ENCODE data around the gene SLC24A3. TPM values are rescaled to one million over a fixed set of nuclear protein-coding genes. Genes with fewer than 3 reads are reported as not detected.

SLC24A3 gene
- total RNA-seq, 1 donor from 2014 or later = 17.8 TPM

DNA sequence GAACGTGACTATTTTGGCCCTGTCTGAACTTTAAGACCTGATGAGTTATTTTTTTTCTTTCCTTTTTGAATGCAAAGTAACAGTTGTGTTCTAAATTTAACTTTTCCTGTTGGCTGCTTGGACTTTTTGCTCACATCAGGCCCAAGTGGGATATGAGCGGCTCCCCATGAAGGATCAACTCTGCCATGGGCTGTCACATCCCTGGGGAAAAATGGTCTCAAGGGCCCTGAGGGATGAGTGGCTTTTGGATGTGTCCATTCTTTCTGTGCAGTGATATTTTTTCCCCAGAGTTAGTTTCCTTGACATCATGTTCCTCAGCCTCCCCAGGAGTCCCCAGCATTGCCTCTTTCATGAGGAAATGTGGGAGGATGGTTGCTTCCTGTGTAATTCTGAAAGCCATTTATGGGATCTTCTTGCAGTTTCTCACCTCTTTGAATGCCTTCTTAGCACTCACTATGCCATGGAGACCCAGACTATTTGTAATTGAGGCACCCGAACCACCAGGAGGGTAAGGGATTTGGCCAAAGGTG lies 92.5 kb downstream of the SLC24A3 start:
- no peak for DNase-seq

DNA sequence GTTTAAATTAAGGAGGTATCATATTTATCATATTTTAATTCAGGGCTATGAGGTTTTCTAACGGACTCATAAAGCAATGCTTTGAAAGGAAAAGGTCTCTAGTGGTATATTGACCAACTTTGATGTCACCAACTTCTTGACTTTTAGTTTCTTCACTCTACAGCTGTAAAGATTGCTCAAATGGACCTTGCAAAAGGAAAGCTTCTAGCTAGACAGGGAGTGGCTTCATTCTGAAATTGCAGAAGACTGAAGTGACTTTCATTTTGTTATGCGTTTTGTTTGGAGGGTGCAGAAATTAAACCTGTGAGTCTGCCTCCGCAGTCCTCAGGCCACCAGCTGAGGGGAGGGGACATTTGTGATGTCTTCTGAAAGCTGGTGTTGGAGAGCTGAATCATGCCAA lies 95.7 kb downstream of the SLC24A3 start:
- DNase-seq = no peak

DNA sequence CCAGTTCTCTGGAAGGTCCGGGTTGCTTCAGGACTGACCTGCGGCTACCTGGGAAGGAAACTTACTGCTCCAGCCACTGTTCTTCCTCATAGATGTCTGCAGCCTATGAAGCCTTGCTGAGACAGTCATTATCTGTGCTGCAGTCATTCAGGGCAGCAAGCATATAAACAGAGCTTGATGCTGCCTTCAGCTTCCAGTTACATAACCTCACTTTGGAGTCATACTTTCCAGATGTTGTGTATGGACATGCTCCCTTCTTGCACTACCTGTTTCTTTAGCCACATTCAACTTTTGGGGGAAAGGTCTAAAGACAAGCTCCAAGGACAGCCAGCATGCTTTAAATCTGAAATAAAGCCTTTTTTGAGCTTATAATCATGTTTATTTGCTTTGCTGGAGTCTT lies 98.1 kb downstream of the SLC24A3 start:
- no peak for DNase-seq

DNA sequence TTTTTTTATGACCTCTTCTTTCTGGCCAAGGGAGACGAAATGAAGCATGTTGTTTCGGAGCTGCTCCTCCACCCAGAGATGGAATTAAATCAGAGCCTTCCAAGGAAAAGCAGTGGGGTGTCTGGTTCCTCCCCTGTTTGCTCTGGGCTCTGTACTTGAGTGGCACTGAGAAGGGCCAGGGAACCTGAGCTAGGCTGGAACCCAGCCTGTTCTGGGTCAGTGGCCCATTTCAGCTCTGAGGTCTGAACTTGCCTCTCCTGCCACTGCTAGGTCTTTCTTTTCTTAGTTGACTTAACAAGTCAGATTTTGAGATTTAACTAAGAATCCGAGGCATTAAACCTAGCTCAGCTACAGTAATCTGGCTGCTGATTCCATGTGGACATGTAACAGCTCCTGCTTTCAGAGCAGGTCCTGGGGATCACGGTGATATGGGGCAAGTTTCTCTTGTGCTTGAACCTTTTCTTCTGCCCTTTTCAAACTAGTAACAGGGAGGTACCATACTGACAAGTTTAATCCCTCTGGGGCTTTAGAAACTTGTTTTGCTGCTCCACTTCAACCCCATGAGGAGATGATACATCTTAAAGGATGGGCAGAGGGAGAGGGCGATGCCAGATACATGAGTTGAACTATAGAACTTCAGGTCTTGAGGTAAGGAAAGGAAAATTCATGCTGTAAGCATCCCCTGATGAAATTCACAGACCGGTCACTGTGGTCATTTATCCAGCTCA lies 101.1 kb downstream of the SLC24A3 start:
- DNase-seq = no peak

DNA sequence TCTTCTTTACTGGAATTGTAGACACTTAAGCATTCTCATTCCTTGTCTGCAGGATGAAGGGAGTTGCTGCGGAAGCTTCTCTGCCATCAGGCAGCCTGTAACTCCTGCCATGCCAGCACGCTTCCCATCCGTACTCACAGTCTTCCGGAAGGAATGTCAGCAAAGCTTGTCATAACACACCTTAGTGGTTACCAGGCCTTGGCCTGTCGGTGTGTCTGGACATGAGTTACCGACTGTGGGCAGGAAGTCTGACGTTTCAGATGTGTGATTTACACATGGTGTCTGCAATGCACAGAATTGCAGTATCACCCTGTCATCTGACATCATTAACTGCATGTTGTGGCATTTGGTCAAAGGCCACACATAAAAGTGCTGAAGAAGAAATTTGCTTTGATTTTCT lies 102.2 kb downstream of the SLC24A3 start:
- DNase-seq = no peak

DNA sequence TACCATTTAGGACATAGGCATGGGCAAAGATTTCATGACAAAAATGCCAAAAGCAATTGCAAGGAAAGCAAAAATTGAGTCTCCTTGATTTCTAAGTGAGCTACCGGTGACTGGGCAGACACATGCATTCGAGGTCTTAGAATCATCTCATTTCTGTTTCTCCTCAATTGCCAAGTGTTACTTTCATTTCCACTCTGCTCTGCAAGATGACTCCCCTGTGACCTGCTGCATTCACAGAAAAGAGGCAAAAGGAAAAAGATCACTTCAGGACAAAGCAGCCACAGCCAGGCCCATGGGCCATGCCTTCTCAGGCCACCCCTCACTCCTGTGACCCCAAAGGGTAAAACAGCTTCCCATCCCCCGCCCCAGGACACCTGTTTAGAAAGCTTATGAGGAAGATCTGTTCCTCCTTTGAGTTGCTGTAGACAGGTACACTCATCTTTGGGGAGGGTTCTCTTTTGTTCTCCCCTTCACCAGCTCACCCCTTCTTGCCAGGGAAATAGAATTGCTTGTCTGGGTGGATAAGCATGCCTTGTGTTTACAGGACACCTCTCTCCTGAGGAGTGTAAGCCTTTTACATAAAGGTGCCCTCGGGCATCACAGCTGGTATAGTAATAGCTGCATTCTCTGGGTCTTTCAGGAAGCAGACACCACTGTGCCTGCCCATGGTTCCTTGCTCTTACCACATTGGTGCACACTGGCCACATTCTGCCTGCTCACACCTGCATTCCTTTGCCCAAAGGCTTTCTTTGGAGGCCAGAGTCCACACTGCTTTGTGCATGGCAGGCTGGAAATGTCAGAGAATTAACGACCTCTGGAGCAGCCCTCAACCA lies 105.0 kb downstream of the SLC24A3 start:
- DNase-seq = no peak

DNA sequence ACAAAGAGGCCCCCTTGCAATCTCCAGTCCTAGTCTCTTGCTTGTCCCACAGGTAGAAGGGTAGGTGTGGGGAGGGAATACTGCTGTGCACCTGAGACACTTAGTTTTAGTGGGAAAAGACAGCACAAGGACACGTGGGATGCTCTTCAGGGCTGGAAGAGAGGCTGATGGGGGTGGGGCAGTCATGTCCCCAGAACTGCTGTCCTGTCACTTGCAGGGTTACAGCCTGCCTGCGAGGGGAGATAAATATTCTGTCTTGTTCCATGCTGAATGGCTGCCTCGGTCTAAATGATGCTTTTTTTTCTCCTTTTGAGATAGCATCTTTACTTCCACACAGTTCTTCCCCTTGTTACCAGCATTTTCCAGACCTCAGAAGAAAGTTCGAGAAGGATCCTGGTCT lies 106.2 kb downstream of the SLC24A3 start:
- DNase-seq = no peak

DNA sequence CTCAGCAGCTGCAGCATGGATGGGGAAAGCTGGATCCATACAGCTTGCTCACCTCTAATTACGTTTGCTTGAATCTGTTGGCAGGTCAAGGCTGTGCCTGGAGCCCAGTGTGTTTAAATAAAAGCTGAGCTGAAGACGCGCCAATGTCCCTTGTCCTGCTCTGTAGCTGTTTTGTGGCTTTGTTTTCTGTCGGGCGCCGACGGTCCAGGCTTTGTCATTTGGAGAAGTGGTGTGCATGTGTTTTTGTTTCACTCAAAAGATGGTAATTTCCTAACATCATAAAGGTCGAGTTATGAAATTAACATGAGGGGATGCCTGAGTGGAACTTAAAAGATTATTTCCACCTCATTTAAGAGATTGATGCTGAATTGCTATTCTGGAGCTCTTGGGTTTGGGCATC lies 107.6 kb downstream of the SLC24A3 start:
- DNase-seq = no peak

DNA sequence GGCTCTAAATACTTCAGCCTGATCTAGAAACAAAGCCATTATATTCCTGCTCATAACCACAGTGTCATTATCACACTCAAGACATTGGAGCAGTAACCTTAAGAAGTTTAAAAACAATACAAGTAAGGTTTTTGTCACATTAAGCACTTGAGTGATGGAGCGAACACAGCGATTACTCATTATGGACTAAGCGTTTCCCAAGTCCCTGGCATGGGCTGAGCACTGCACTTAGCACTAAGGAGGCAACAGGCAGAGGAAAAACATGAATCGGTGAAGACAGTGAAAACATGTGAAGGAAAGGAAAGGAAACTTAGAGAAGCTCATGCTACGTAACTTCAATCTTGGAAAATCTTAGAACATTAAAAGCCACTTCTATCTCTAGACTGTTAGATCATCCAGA lies 108.7 kb downstream of the SLC24A3 start:
- DNase-seq = no peak

DNA sequence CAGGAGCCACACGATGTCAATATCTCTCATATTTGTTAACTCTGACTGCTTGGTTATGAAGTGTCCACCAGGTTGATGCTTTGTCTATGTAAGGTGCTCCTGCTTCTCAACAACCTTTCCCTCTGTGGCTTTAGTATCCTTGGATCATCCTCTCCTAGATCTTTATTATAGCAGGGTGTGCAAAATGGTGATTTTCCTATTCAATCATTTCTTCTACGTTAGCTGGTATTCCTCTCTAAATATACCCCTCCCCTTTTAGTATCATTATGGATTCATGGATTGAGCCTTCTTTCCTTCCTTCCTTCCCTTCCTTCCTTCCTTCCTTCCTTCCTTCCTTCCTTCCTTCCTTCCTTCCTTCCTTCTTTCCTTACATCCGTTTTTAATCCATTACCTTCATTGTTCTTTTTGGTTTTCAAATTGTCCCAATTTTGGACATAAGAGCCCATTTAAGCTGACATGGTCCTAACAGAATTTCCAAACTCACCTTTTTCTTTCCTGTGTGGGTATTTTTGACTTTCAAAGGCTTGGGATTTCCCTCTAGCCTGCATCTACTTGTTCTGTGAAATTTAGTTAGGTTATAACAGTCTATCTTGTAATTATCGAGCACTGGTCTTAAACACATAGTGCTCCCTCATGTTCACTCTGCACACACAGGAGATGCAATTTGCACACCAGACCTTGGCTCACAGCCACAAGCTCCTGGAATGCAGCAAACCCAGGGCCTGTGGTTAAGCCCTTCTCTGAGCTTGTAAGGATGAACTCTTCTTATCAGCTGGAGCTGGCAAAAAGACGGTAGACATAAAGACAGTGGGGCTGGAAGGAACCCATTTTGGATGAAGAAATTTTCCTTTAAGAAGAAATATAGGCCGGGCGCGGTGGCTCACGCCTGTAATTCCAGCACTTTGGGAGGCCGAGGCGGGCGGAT lies 109.9 kb downstream of the SLC24A3 start:
- no peak for DNase-seq

DNA sequence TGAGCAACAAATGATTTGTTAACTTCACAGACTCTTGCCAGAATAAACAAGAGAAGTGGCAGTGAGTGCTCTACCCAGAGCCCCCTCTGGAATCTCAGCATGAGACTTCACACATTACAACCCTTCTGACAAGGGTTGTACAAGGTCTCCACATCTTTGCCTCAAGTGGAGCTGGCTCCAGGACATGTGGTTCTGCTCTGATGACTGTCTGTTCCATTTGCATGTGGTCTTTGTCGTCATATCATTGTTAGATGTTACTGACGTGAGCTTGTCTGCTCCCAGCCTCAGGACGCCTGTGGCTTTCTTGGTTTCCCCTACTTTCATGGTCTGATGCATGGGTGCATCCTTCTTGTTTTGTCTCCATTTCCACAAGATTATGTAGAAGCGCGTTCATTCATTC lies 115.0 kb downstream of the SLC24A3 start:
- no peak for DNase-seq

DNA sequence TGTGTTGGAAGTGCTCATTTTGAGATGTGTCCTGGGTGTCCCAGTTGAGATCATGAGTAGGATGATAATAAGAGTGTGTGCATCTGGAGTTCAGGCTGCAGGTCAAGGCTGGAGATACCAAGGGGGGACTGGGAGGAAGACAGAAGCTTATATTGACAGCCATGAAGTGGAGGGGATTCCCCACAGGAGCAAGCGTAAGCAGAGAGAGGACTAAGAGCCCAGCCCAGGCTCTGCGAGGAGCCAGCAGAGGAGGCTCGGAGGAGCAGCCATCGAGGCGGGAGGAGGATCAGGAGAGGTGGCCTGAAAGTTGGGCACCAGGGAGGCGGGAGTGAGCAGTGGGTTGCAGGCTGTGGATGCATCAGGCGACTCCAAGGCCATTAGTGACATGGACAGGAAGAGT lies 116.2 kb downstream of the SLC24A3 start:
- DNase-seq = no peak

DNA sequence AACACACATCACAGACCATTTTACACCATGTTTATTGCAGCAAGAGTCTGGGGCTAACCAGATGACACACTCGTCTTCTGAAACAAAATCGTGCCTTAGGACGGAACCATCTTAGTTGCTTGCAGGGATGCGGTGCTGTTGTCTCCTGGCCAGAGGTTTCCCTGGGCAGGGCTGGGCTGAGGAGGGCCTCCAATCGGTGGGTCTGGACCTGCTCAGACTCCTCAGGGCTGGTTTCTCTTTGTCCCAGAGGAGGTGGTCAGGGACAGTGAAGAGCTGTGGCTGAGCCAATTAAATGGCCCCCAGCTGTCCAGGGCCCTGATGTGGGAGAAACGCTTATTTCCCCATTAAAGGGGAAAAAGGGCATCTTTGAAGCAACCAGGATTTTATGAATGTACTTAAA lies 117.6 kb downstream of the SLC24A3 start:
- DNase-seq = no peak

DNA sequence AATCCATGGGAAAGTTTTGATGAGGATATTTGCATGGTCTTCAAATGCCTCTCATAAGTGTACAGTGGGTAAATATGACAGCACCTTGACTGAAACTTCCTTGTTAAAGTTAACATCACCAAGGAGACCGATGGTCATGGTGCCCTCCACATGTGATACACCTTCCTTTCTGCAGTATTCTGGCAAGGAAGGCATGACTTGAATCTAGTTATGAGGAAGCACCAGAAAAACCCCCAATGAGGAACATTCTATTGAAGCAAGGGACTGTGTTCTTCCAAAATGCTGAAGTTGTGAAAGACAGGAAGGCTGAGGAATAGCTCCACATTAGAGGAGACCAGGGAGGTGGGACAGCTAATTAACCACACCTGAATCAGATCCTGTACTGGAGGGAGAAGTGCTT lies 118.3 kb downstream of the SLC24A3 start:
- DNase-seq = no peak

DNA sequence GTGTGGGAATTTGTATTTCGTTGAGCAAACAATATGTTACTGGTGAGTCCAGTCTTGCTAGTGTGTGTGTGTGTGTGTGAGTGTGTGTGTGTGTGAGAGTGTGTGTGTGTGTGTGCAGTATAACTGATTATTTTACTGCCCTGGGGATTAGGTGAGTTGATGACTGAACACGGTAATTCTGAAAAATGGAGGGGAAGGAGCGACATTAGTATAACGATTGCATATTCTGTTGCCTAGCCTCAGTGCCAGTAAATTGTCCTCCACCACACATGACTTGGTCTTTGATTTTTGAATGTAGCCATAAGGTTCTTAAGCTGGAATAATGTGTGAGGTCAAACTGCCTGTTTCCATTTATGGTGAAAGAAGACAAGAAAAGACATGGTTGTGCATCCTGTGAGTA lies 121.1 kb downstream of the SLC24A3 start:
- no peak for DNase-seq

DNA sequence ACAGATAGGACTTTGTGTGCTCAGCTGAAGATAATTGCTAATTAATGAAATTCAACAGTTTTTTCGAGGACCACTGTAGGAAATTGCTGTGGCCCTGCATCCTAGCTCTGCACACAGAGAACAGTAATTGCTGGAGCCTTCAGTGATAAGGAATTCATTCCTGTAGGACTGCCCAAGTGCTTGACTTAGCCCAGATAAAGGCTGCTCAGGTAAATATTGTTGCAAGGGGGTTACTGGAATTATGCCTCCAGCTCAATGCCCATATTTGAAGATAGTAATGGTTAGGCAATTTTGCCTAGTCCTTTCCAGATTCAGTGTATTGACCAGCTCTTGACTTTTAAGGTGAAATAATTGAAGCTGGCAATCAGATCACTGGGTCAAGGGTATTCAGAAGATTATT lies 122.9 kb downstream of the SLC24A3 start:
- no peak for DNase-seq

DNA sequence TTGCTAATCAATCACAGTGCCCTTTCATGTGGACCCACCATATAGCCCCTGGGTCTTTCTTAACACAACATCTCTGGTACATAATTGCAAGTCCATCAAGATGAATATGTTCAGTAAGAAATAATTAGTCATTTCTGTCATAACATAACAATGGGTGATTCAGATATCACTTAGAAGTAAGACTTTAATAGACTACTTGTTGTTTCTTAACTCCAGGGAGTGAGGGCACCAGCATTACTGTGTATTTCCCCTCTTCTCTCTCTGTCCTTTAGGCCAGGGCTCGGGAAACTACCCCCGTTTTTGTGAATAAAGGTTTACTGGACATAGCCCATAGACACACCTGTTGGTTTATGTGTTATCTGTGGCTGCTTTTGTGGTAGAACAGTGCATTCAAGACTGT lies 123.5 kb downstream of the SLC24A3 start:
- no peak for DNase-seq

DNA sequence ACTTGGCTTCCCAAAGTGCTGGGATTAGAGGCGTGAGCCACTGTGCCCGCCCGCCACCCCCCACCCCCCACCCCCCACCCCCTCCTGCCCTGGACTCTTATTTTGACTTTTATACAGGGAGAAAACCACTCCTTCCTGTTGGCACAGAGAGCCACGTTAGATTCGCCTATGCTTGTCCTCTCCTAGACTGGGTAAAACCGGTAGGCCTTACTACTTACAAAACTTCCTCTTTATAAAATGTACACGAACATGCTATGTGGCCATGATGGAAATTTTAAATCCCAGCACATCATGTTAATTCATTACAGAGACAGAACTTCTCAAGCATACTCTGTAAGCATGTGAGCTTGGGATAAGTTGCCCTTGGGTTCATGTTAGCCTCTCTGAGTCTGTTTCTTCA lies 124.2 kb downstream of the SLC24A3 start:
- no peak for DNase-seq

DNA sequence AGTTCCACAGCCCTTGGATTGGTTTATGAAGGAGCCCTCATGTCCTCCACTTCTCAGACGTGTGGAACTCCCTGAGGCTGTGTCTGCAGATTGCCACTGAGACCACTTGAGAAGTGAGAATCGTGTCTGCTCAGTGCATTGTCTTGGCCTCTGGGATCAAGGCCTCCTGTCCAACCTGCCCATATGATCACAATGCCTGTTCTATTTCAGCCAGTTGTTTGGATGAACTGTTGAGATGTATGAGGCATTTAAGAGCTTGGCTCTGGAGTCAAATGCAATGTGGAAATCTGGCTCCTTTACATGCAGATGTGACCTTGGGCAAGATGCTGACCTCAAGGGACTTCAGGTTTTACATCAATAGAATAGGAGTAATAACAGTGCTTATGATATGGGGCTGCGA lies 125.9 kb downstream of the SLC24A3 start:
- no peak for DNase-seq

DNA sequence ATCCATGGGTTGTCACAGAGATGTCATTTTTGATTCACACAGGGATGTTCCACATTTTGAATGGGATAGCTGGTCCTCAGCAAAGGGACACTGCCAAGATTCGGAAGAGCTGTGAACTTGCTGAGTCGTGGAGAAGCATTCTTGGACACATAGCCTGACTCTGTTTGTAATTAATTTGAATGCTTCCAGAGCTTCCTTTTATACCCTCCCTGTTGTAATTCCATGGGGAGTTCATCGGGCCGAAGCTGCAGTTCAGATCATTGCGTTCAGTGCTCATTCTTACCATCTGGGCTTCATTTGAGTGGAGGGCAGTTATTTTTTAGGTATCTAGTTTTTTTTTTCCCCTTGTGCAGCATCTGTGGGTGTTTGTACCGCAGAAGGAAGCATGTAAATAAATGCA lies 126.5 kb downstream of the SLC24A3 start:
- DNase-seq = no peak

DNA sequence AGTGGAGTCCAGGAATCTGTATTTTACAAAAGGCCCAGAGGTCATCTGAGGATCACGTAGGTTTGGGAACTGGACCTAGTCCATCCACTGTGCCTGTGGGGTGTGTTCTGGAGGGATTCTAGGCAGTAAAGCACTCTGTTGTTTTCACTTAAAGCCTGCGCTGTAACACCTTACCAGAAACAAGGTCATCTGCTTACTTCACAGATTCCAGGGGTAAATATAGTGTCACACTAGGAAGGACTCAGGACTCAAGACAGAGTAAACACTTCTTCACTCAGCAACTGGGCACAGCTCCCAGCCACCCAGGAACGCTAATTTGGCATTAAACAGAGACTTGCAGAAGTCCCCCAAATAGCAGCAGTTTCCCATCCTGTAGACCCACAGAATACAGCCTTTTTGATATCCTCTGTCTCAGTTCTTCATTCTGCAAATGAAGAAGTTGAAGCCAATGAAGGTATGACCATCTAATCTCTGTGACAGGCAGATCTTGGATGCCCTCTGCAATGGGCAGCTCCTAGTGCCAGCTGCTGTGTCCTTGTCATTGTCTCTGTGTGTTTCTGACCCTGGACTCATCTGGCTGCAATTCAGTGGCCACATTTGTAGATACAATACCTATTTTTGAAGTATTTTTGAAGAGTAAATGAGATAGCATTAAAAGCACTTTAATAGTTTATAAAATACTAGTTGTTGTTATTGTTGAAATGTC lies 129.1 kb downstream of the SLC24A3 start:
- no peak for DNase-seq

DNA sequence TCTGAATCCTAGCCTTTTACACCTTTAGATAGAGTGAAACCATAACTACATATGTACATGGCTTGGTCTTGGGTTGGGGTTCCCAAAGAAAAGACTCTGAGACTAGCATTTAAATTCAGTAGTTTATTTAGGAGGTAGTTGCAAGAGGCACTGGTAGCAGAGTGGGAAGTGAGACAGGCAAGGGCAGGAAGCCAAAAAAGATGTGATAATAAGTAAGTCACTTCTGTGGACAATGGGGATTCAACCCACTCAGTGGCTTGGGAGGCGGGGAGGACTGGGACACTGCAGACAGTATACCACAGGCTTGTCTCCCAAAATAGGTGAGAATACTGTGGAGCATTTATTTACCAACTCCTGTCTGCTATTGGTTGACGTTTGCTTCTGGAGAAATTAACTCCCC lies 131.9 kb downstream of the SLC24A3 start:
- DNase-seq = no peak
